Neural cell (in vitro differentiated cells): ENCODE measurements around the gene HPSE2. TPM values are rescaled to one million over a fixed set of nuclear protein-coding genes. Genes with fewer than 3 reads are reported as not detected.

Experiments used
- H2AFZ ChIP-seq: fragments of 200-600, 300-800 bp; sonication (generic), shearing (Covaris generic); 2 replicates; pipeline ENCODE4 v1.6.0; 2014; ENCODE audit warnings: low read depth, mild to moderate bottlenecking, antibody characterized with exemption, low read length, moderate library complexity
- H3F3A ChIP-seq: fragments of 200-600 bp; shearing (Covaris generic); 2 replicates; pipeline ENCODE4 v1.6.1; 2016; ENCODE audit warnings: mild to moderate bottlenecking, moderate library complexity, mixed read lengths, antibody characterized with exemption, low read length; ENCODE audit not compliant: insufficient read depth, poor library complexity, severe bottlenecking
- H3K27ac ChIP-seq: fragments of 200-600, 300-800 bp; sonication (generic), shearing (Covaris generic); 2 replicates; pipeline ENCODE4 v1.5.1; 2014; ENCODE audit warnings: mild to moderate bottlenecking, low read length, moderate library complexity
- H3K27me3 ChIP-seq: fragments of 300-800, 200-600 bp; sonication (generic), shearing (Covaris generic); 2 replicates; pipeline ENCODE4 v1.6.0; 2014; ENCODE audit warnings: mild to moderate bottlenecking, low read depth, low read length, moderate library complexity; ENCODE audit not compliant: insufficient read depth
- H3K36me3 ChIP-seq: fragments of 300-800, 200-600 bp; sonication (generic), shearing (Covaris generic); 2 replicates; pipeline ENCODE4 v1.5.1; 2014; ENCODE audit warnings: mild to moderate bottlenecking, antibody characterized with exemption, low read length, moderate library complexity; ENCODE audit not compliant: insufficient read depth
- H3K4me2 ChIP-seq: fragments of 300-800, 200-600 bp; sonication (generic), shearing (Covaris generic); 2 replicates; pipeline ENCODE4 v1.6.0; 2014; ENCODE audit warnings: mild to moderate bottlenecking, low read length
- H3K4me3 ChIP-seq: fragments of 300-800, 200-600 bp; sonication (generic), shearing (Covaris generic); 2 replicates; pipeline ENCODE4 v1.5.1; 2014; ENCODE audit warnings: mild to moderate bottlenecking, low read length, moderate library complexity
- H3K79me2 ChIP-seq: fragments of 200-600 bp; shearing (Covaris generic); replicated peaks from 2 replicates; pipeline ENCODE4 v1.6.0; 2014; ENCODE audit warnings: mild to moderate bottlenecking, low read length, moderate library complexity; ENCODE audit not compliant: insufficient read depth
- H3K9ac ChIP-seq: fragments of 300-800, 200-600 bp; sonication (generic), shearing (Covaris generic); 2 replicates; pipeline ENCODE4 v1.6.1; 2016; ENCODE audit warnings: mild to moderate bottlenecking, low read length, mixed read lengths
- H3K9me2 ChIP-seq: fragments of 200-600 bp; shearing (Covaris generic); 2 replicates; pipeline ENCODE4 v1.6.1; 2016; ENCODE audit warnings: mild to moderate bottlenecking, low read length, mixed read lengths; ENCODE audit not compliant: insufficient read depth
- H3K9me3 ChIP-seq: fragments of 200-600, 300-800 bp; sonication (generic), shearing (Covaris generic); 2 replicates; pipeline ENCODE4 v1.6.1; 2016; ENCODE audit warnings: mild to moderate bottlenecking, mixed run types, low read length, moderate library complexity, mixed read lengths
- H4K20me1 ChIP-seq: fragments of 200-600 bp; shearing (Covaris generic); 2 replicates; pipeline ENCODE4 v1.6.1; 2016; ENCODE audit warnings: mild to moderate bottlenecking, mixed run types; ENCODE audit not compliant: insufficient read depth
- CTCF ChIP-seq: fragments of 450-650 bp; IDR thresholded peaks from 2 replicates; pipeline ENCODE4 v1.5.1; 2014; ENCODE audit warnings: antibody characterized with exemption, mild to moderate bottlenecking, moderate library complexity; ENCODE audit not compliant: poor library complexity, severe bottlenecking
- EP300 ChIP-seq: fragments of 450-650 bp; conservative IDR thresholded peaks from 2 replicates; pipeline ENCODE4 v1.6.1; 2014; ENCODE audit warnings: antibody characterized with exemption, mild to moderate bottlenecking, moderate library complexity; ENCODE audit not compliant: poor library complexity, severe bottlenecking
- EZH2 ChIP-seq: fragments of 200-600, 300-800 bp; shearing (Covaris generic), sonication (generic); IDR thresholded peaks from 2 replicates; pipeline ENCODE4 v1.6.1; 2014; ENCODE audit warnings: antibody characterized with exemption, low read length, borderline replicate concordance, mild to moderate bottlenecking; ENCODE audit not compliant: insufficient read depth, poor library complexity, severe bottlenecking
- MXI1 ChIP-seq: fragments of 450-650 bp; conservative IDR thresholded peaks from 2 replicates; pipeline ENCODE4 v1.6.1; 2014; ENCODE audit warnings: antibody characterized with exemption, mild to moderate bottlenecking; ENCODE audit not compliant: poor library complexity, severe bottlenecking
- POLR2AphosphoS5 ChIP-seq: IDR thresholded peaks from 2 replicates; pipeline ENCODE4 v1.6.1; 2012
- RAD21 ChIP-seq: fragments of 450-650 bp; conservative IDR thresholded peaks from 2 replicates; pipeline ENCODE4 v1.6.1; 2014; ENCODE audit warnings: antibody characterized with exemption, mild to moderate bottlenecking, moderate library complexity
- REST ChIP-seq: IDR thresholded peaks from 2 replicates; pipeline ENCODE4 v1.6.1; 2012; ENCODE audit warnings: borderline replicate concordance
- SMC3 ChIP-seq: fragments of 450-650 bp; conservative IDR thresholded peaks from 2 replicates; pipeline ENCODE4 v1.6.1; 2014; ENCODE audit warnings: antibody characterized with exemption, mild to moderate bottlenecking, moderate library complexity; ENCODE audit not compliant: poor library complexity
- TAF1 ChIP-seq: IDR thresholded peaks from 2 replicates; pipeline ENCODE4 v1.6.1; 2012; ENCODE audit warnings: low read depth
- polyA plus RNA-seq: library from polyadenylated mRNA; depleted of rRNA; stranded (reverse); fragments of >200 nt; gene quantifications from 2 replicates; pipeline ENCODE4 v1.2.3, GENCODE V29; 2014

The HPSE2 gene
- polyA plus RNA-seq, 1 donor from 2014 or later: not detected

- no peak overlapping the region for H3K27ac ChIP-seq
- no peaks in the 10 kb centered on the region for H3F3A ChIP-seq
- no peak overlapping the region for H3K4me2 ChIP-seq
- no peaks in the 10 kb centered on the region for H3K27me3 ChIP-seq
- no peak overlapping the region for H2AFZ ChIP-seq
- no peaks in the 10 kb centered on the region for H3K79me2 ChIP-seq
- no peaks in the 10 kb centered on the region for H3K9me3 ChIP-seq
- no peak overlapping the region for H3K9ac ChIP-seq
- no peak overlapping the region for H3K4me3 ChIP-seq
- TF ChIP-seq REST: no peak
- no peak for TF ChIP-seq EP300
- no peak for TF ChIP-seq RAD21
- TF ChIP-seq POLR2AphosphoS5: no peak
- TF ChIP-seq TAF1: no peak
- TF ChIP-seq CTCF: no peak
- no peak for TF ChIP-seq MXI1
- no peak for TF ChIP-seq SMC3
- TF ChIP-seq EZH2: no peak
- no peaks in the 10 kb centered on the region for H4K20me1 ChIP-seq
- no peaks in the 10 kb centered on the region for H3K36me3 ChIP-seq
- no peaks in the 10 kb centered on the region for H3K9me2 ChIP-seq
Observed at GRCh38 chr10:99058762-99059161, 176.9 kb downstream of the HPSE2 start.

- no peaks in the 10 kb centered on the region for H3K9me3 ChIP-seq
- no peak overlapping the region for H3K9ac ChIP-seq
- H2AFZ ChIP-seq: no peak overlapping the region
- no peaks in the 10 kb centered on the region for H4K20me1 ChIP-seq
- H3K4me2 ChIP-seq: no peak overlapping the region
- no peak overlapping the region for H3K27ac ChIP-seq
- H3K27me3 ChIP-seq: no peaks in the 10 kb centered on the region
- H3K36me3 ChIP-seq: no peaks in the 10 kb centered on the region
- TF ChIP-seq EP300 (no peak), TAF1 (no peak)
- H3K9me2 ChIP-seq: no peaks in the 10 kb centered on the region
- no peaks in the 10 kb centered on the region for H3F3A ChIP-seq
- no peaks in the 10 kb centered on the region for H3K79me2 ChIP-seq
- no peak overlapping the region for H3K4me3 ChIP-seq
Observed at GRCh38 chr10:99057936-99058690, 177.5 kb downstream of the HPSE2 start.
